ENCODE measurements around the gene TSPAN9.

The TSPAN9 gene

GRCh38 chr12:3122841-3123678, 45.9 kb downstream of the TSPAN9 start:
- Histone ChIP-seq H3K27me3 (ENCODE audit: insufficient read depth, low read length) (no peaks in the 10 kb centered on the region), H3K9me3 (ENCODE audit: insufficient read depth, low read depth, low read length) (no peaks in the 10 kb centered on the region), H3K27ac (ENCODE audit: low read length) (no peak overlapping the region), H3K4me3 (ENCODE audit: low read length) (no peak overlapping the region), H3K4me1 (ENCODE audit: insufficient read depth, low read length) (peaks cover 8% of the 10 kb centered on the region), H3K36me3 (ENCODE audit: insufficient read depth, low read depth, low read length) (no peaks in the 10 kb centered on the region), H3K9ac (ENCODE audit: low read depth, low read length) (no peak overlapping the region)

GRCh38 chr12:3123729-3124128, 46.5 kb downstream of the TSPAN9 start:
- Histone ChIP-seq H3K4me1 (ENCODE audit: insufficient read depth, low read length) (peaks cover 8% of the 10 kb centered on the region), H3K9me3 (ENCODE audit: insufficient read depth, low read depth, low read length) (no peaks in the 10 kb centered on the region), H3K27me3 (ENCODE audit: insufficient read depth, low read length) (no peaks in the 10 kb centered on the region), H3K27ac (ENCODE audit: low read length) (no peak overlapping the region), H3K9ac (ENCODE audit: low read depth, low read length) (no peak overlapping the region), H3K36me3 (ENCODE audit: insufficient read depth, low read depth, low read length) (no peaks in the 10 kb centered on the region), H3K4me3 (ENCODE audit: low read length) (no peak overlapping the region)

- Histone ChIP-seq H3K9me3 (ENCODE audit: insufficient read depth, low read depth, low read length) (no peaks in the 10 kb centered on the region), H3K4me3 (ENCODE audit: low read length) (no peak overlapping the region), H3K27me3 (ENCODE audit: insufficient read depth, low read length) (no peaks in the 10 kb centered on the region), H3K36me3 (ENCODE audit: insufficient read depth, low read depth, low read length) (no peaks in the 10 kb centered on the region), H3K4me1 (ENCODE audit: insufficient read depth, low read length) (peaks cover 8% of the 10 kb centered on the region), H3K9ac (ENCODE audit: low read depth, low read length) (no peak overlapping the region), H3K27ac (ENCODE audit: low read length) (no peak overlapping the region)
Measured at GRCh38 chr12:3124917-3125316, 47.7 kb downstream of the TSPAN9 start.

- no peak overlapping the region for H3K27ac ChIP-seq (ENCODE audit: low read length)
- H3K27me3 ChIP-seq (ENCODE audit: insufficient read depth, low read length): no peaks in the 10 kb centered on the region
- no peak overlapping the region; the same call in 1 of the 2 replicates for H3K9ac ChIP-seq (ENCODE audit: low read depth, low read length)
- H3K4me1 ChIP-seq (ENCODE audit: insufficient read depth, low read length): peaks cover 8% of the 10 kb centered on the region
- no peaks in the 10 kb centered on the region for H3K36me3 ChIP-seq (ENCODE audit: insufficient read depth, low read depth, low read length)
- no peak overlapping the region for H3K4me3 ChIP-seq (ENCODE audit: low read length)
- H3K9me3 ChIP-seq (ENCODE audit: insufficient read depth, low read depth, low read length): no peaks in the 10 kb centered on the region
Measured at GRCh38 chr12:3125674-3126073, 48.5 kb downstream of the TSPAN9 start.

- Histone ChIP-seq H3K4me1 (ENCODE audit: insufficient read depth, low read length) (peaks cover 4% of the 10 kb centered on the region; the same call in 1 of the 2 replicates), H3K27me3 (ENCODE audit: insufficient read depth, low read length) (no peaks in the 10 kb centered on the region)
Measured at GRCh38 chr12:3127832-3128231, 50.7 kb downstream of the TSPAN9 start.

GRCh38 chr12:3128498-3129293, 51.5 kb downstream of the TSPAN9 start:
- no peaks in the 10 kb centered on the region for H3K9me3 ChIP-seq (ENCODE audit: insufficient read depth, low read depth, low read length)
- no peaks in the 10 kb centered on the region for H3K36me3 ChIP-seq (ENCODE audit: insufficient read depth, low read depth, low read length)
- H3K27me3 ChIP-seq (ENCODE audit: insufficient read depth, low read length): no peaks in the 10 kb centered on the region
- H3K27ac ChIP-seq (ENCODE audit: low read length): no peak overlapping the region
- H3K4me3 ChIP-seq (ENCODE audit: low read length): no peak overlapping the region
- H3K9ac ChIP-seq (ENCODE audit: low read depth, low read length): no peak overlapping the region
- H3K4me1 ChIP-seq (ENCODE audit: insufficient read depth, low read length): 0 out of 2 replicates have a peak, but pooled peaks cover 4% of the 10 kb centered on the region

More at GRCh38 chr12:3127832-3128231, 50.7 kb downstream of the TSPAN9 start:
- Histone ChIP-seq H3K9ac (ENCODE audit: low read depth, low read length) (no peak overlapping the region), H3K9me3 (ENCODE audit: insufficient read depth, low read depth, low read length) (no peaks in the 10 kb centered on the region), H3K36me3 (ENCODE audit: insufficient read depth, low read depth, low read length) (no peaks in the 10 kb centered on the region), H3K4me3 (ENCODE audit: low read length) (no peak overlapping the region), H3K27ac (ENCODE audit: low read length) (no peak overlapping the region)

GRCh38 chr12:3129301-3130056, 52.3 kb downstream of the TSPAN9 start:
- Histone ChIP-seq H3K4me1 (ENCODE audit: insufficient read depth, low read length) (0 out of 2 replicates have a peak, but pooled peaks cover 4% of the 10 kb centered on the region), H3K36me3 (ENCODE audit: insufficient read depth, low read depth, low read length) (no peaks in the 10 kb centered on the region), H3K27me3 (ENCODE audit: insufficient read depth, low read length) (no peaks in the 10 kb centered on the region), H3K9me3 (ENCODE audit: insufficient read depth, low read depth, low read length) (no peaks in the 10 kb centered on the region), H3K27ac (ENCODE audit: low read length) (no peak overlapping the region), H3K9ac (ENCODE audit: low read depth, low read length) (no peak overlapping the region), H3K4me3 (ENCODE audit: low read length) (no peak overlapping the region)

- Histone ChIP-seq H3K9me3 (ENCODE audit: insufficient read depth, low read depth, low read length) (no peaks in the 10 kb centered on the region), H3K36me3 (ENCODE audit: insufficient read depth, low read depth, low read length) (no peaks in the 10 kb centered on the region), H3K4me1 (ENCODE audit: insufficient read depth, low read length) (0 out of 2 replicates have a peak, but pooled peaks cover 4% of the 10 kb centered on the region), H3K27me3 (ENCODE audit: insufficient read depth, low read length) (no peaks in the 10 kb centered on the region), H3K4me3 (ENCODE audit: low read length) (no peak overlapping the region), H3K27ac (ENCODE audit: low read length) (no peak overlapping the region), H3K9ac (ENCODE audit: low read depth, low read length) (no peak overlapping the region)
Measured at GRCh38 chr12:3130057-3130830, 53.1 kb downstream of the TSPAN9 start.

- Histone ChIP-seq H3K9ac (ENCODE audit: low read depth, low read length) (no peak overlapping the region; the same call in 1 of the 2 replicates), H3K27me3 (ENCODE audit: insufficient read depth, low read length) (no peaks in the 10 kb centered on the region), H3K4me1 (ENCODE audit: insufficient read depth, low read length) (0 out of 2 replicates have a peak, but pooled peaks cover 4% of the 10 kb centered on the region), H3K36me3 (ENCODE audit: insufficient read depth, low read depth, low read length) (no peaks in the 10 kb centered on the region), H3K4me3 (ENCODE audit: low read length) (no peak overlapping the region), H3K27ac (ENCODE audit: low read length) (no peak overlapping the region), H3K9me3 (ENCODE audit: insufficient read depth, low read depth, low read length) (no peaks in the 10 kb centered on the region)
Measured at GRCh38 chr12:3131129-3131528, 54.0 kb downstream of the TSPAN9 start.

- Histone ChIP-seq H3K9me3 (ENCODE audit: insufficient read depth, low read depth, low read length) (no peaks in the 10 kb centered on the region), H3K27me3 (ENCODE audit: insufficient read depth, low read length) (no peaks in the 10 kb centered on the region), H3K36me3 (ENCODE audit: insufficient read depth, low read depth, low read length) (no peaks in the 10 kb centered on the region), H3K4me1 (ENCODE audit: insufficient read depth, low read length) (peaks cover 4% of the 10 kb centered on the region; the same call in 1 of the 2 replicates), H3K9ac (ENCODE audit: low read depth, low read length) (no peak overlapping the region), H3K27ac (ENCODE audit: low read length) (no peak overlapping the region), H3K4me3 (ENCODE audit: low read length) (no peak overlapping the region)
Measured at GRCh38 chr12:3132636-3133404, 55.6 kb downstream of the TSPAN9 start.
